PC-3 (cell line): ENCODE measurements around the gene LRRTM4. TPM values are rescaled to one million over a fixed set of nuclear protein-coding genes. Genes with fewer than 3 reads are reported as not detected.

ENCODE experiments used
- ATAC-seq: fragments of 200-7000 bp; cut with Tn5 transposase; 2 replicates; pipeline ENCODE4 v1.9.1; 2020; ENCODE audit warnings: mild to moderate bottlenecking, moderate library complexity
- BruUV-seq: library from RNA; stranded (reverse); fragments of 400-500 nt; replicated peaks from 2 replicates; lab custom pipeline; 2021; lab: Mats Ljungman, UMichigan
- CTCF ChIA-PET: fragments of 300-600 bp; sonication (Branson Sonifier 250); formaldehyde crosslinking; loops from one replicate; lab custom pipeline; 2022; ENCODE audit warnings: antibody characterized with exemption; lab: Charles Lee
- POLR2A ChIA-PET: fragments of 300-600 bp; sonication (Branson Sonifier 250); formaldehyde crosslinking; loops from one replicate; lab custom pipeline; 2022; ENCODE audit warnings: antibody characterized with exemption; ENCODE audit not compliant: unreplicated experiment; lab: Charles Lee
- DNase-seq: peaks from one replicate; pipeline ENCODE4 v3.0.0-alpha.2; 2015
- H2AFZ ChIP-seq: fragments of 300-600 bp; sonication (generic); 2 replicates; pipeline ENCODE4 v1.6.0; 2016; ENCODE audit warnings: antibody characterized with exemption, low read length
- H3F3A ChIP-seq: fragments of 300-600 bp; sonication (generic); one replicate; pipeline ENCODE4 v1.6.0; 2017; ENCODE audit warnings: antibody characterized with exemption, low read length, control low read depth, mild to moderate bottlenecking; ENCODE audit not compliant: unreplicated experiment
- H3K27ac ChIP-seq: fragments of 300-600 bp; sonication (generic); 2 replicates; pipeline ENCODE4 v1.5.1; 2016; ENCODE audit warnings: mild to moderate bottlenecking, low read length
- H3K27me3 ChIP-seq: fragments of 300-600 bp; sonication (generic); 2 replicates; pipeline ENCODE4 v1.6.1; 2016; ENCODE audit warnings: low read length, mixed read lengths
- H3K36me3 ChIP-seq: fragments of 300-600 bp; sonication (generic); 2 replicates; pipeline ENCODE4 v1.6.1; 2016; ENCODE audit warnings: low read depth, mixed run types, low read length, mixed read lengths
- H3K4me1 ChIP-seq: fragments of 300-600 bp; sonication (generic); 2 replicates; pipeline ENCODE4 v1.5.1; 2016; ENCODE audit warnings: low read length; ENCODE audit not compliant: insufficient read depth
- H3K4me2 ChIP-seq: fragments of 300-600 bp; sonication (generic); 2 replicates; pipeline ENCODE4 v1.6.0; 2016; ENCODE audit warnings: low read length
- H3K4me3 ChIP-seq: fragments of 300-600 bp; sonication (generic); 2 replicates; pipeline ENCODE4 v1.5.1; 2016; ENCODE audit warnings: mild to moderate bottlenecking, low read length, mixed read lengths
- H3K79me2 ChIP-seq: fragments of 300-600 bp; sonication (generic); 2 replicates; pipeline ENCODE4 v1.6.1; 2017; ENCODE audit warnings: low read length, mixed read lengths
- H3K9ac ChIP-seq: fragments of 300-600 bp; sonication (generic); 2 replicates; pipeline ENCODE4 v1.6.0; 2016; ENCODE audit warnings: mild to moderate bottlenecking, low read length
- H3K9me2 ChIP-seq: fragments of 300-600 bp; sonication (generic); replicated peaks from 2 replicates; pipeline ENCODE4 v1.6.1; 2016; ENCODE audit warnings: mixed run types, low read length, mixed read lengths
- H3K9me3 ChIP-seq: fragments of 300-600 bp; sonication (generic); 2 replicates; pipeline ENCODE4 v1.6.1; 2016; ENCODE audit warnings: low read length, mixed read lengths
- H4K20me1 ChIP-seq: fragments of 300-600 bp; sonication (generic); 2 replicates; pipeline ENCODE4 v1.6.1; 2016; ENCODE audit warnings: low read length, mixed read lengths
- CTCF ChIP-seq: fragments of 300-600 bp; sonication (generic); conservative IDR thresholded peaks from 2 replicates; pipeline ENCODE4 v1.5.1; 2017; ENCODE audit warnings: antibody characterized with exemption, low read depth, mild to moderate bottlenecking, low read length
- EZH2 ChIP-seq: fragments of 300-600 bp; sonication (generic); IDR thresholded peaks from one replicate; pipeline ENCODE4 v1.6.1; 2017; ENCODE audit warnings: antibody characterized with exemption, mild to moderate bottlenecking, low read length; ENCODE audit not compliant: unreplicated experiment
- EZH2phosphoT487 ChIP-seq: fragments of 300-600 bp; sonication (generic); IDR thresholded peaks from 2 replicates; pipeline ENCODE4 v1.6.1; 2018; ENCODE audit warnings: mild to moderate bottlenecking, antibody characterized with exemption, low read length, borderline replicate concordance
- intact Hi-C: fragments of 100-400 bp; cut with micrococcal nuclease; formaldehyde crosslinking; loops from 2 replicates; pipeline ENCODE4 v1.9.0; 2023
- total RNA-seq: library from RNA; depleted of rRNA; stranded (reverse); fragments of >200 nt; gene quantifications from 2 replicates; pipeline ENCODE4 v1.2.3, GENCODE V29; 2014

Gene LRRTM4
- total RNA-seq, 1 experiment from 2014 or later: not detected

GRCh38 chr2:77519164-77519887, 2.9 kb downstream of the LRRTM4 start:
- intact Hi-C loops: no loop called here
- Histone ChIP-seq H3K9me3 (no peaks in the 10 kb centered on the region), H3K36me3 (no peaks in the 10 kb centered on the region), H3K79me2 (no peaks in the 10 kb centered on the region), H3F3A (no peaks in the 10 kb centered on the region), H3K9ac (no peak overlapping the region), H3K4me1 (no peaks in the 10 kb centered on the region), H3K9me2 (no peaks in the 10 kb centered on the region), H2AFZ (no peak overlapping the region), H3K27ac (no peak overlapping the region), H3K4me2 (no peak overlapping the region), H4K20me1 (no peaks in the 10 kb centered on the region), H3K27me3 (0 out of 2 replicates have a peak, but pooled peaks cover 6% of the 10 kb centered on the region), H3K4me3 (no peak overlapping the region)
- ChIA-PET POLR2A (no interaction called here), CTCF (no interaction called here)
- no TSS peak for BruUV-seq
- ATAC-seq (no peak), DNase-seq (no peak)
- TF ChIP-seq EZH2phosphoT487 (no peak), CTCF (no peak), EZH2 (no peak)

- H3K79me2 ChIP-seq: no peaks in the 10 kb centered on the region
Measured at GRCh38 chr2:77518311-77518710, 3.9 kb downstream of the LRRTM4 start.

More at GRCh38 chr2:77518311-77518710, 3.9 kb downstream of the LRRTM4 start:
- Histone ChIP-seq H3F3A (no peaks in the 10 kb centered on the region), H3K27me3 (0 out of 2 replicates have a peak, but pooled peaks cover 6% of the 10 kb centered on the region), H3K9me2 (no peaks in the 10 kb centered on the region), H3K4me3 (no peak overlapping the region), H3K27ac (no peak overlapping the region), H3K36me3 (no peaks in the 10 kb centered on the region), H3K9ac (no peak overlapping the region), H2AFZ (no peak overlapping the region), H3K4me1 (no peaks in the 10 kb centered on the region), H3K4me2 (no peak overlapping the region), H4K20me1 (no peaks in the 10 kb centered on the region), H3K9me3 (no peaks in the 10 kb centered on the region)
- ChIA-PET POLR2A (no interaction called here), CTCF (no interaction called here)
- no TSS peak for BruUV-seq
- DNase-seq (no peak), ATAC-seq (no peak)
- TF ChIP-seq CTCF: no peak
- intact Hi-C loops: no loop called here
